Panc1 (cell line): Measurements from ENCODE around the gene DMBX1. TPM values are rescaled to one million over a fixed set of nuclear protein-coding genes. Genes with fewer than 3 reads are reported as not detected.

Experiments used
- ATAC-seq: fragments of 200-7000 bp; cut with Tn5 transposase; 2 replicates; pipeline ENCODE4 v1.9.1; 2020; ENCODE audit warnings: mild to moderate bottlenecking, moderate library complexity
- BruUV-seq: library from RNA; stranded (reverse); fragments of 400-500 nt; replicated peaks from 2 replicates; lab custom pipeline; 2021; lab: Mats Ljungman, UMichigan
- CTCF ChIA-PET: fragments of 300-600 bp; sonication (Branson Sonifier 250); formaldehyde crosslinking; loops from one replicate; lab custom pipeline; 2022; ENCODE audit warnings: antibody characterized with exemption; lab: Charles Lee
- POLR2A ChIA-PET: fragments of 300-600 bp; sonication (Branson Sonifier 250); formaldehyde crosslinking; loops from one replicate; lab custom pipeline; 2022; ENCODE audit warnings: antibody characterized with exemption; lab: Charles Lee
- DNase-seq: peaks from one replicate; pipeline ENCODE4 v3.0.0-alpha.2; 2010; ENCODE audit warnings: low read depth, low spot score
- H3K27ac ChIP-seq: 2 replicates; pipeline ENCODE4 v1.5.1; 2011; ENCODE audit warnings: mild to moderate bottlenecking, low read length, inconsistent platforms
- H3K27me3 ChIP-seq: fragments of 200-500 bp; sonication (Bioruptor generic); 2 replicates; pipeline ENCODE4 v1.6.0; 2014; ENCODE audit warnings: low read length, inconsistent platforms; ENCODE audit not compliant: control insufficient read depth, insufficient read depth
- H3K36me3 ChIP-seq: fragments of 200-500 bp; sonication (Bioruptor generic); 2 replicates; pipeline ENCODE4 v1.5.1; 2014; ENCODE audit warnings: inconsistent platforms, mild to moderate bottlenecking, low read length, moderate library complexity; ENCODE audit not compliant: control insufficient read depth, insufficient read depth
- H3K4me1 ChIP-seq: 2 replicates; pipeline ENCODE4 v1.5.1; 2011; ENCODE audit warnings: inconsistent platforms, mild to moderate bottlenecking, low read length, moderate library complexity; ENCODE audit not compliant: control insufficient read depth, insufficient read depth
- H3K4me3 ChIP-seq, 2 experiments: 2 replicates each; pipeline ENCODE4 v1.5.1; 2011 to 2012; ENCODE audit warnings: low read depth in 2 of 2, low read length in 2 of 2, mild to moderate bottlenecking in 2 of 2, inconsistent platforms in 1 of 2, moderate library complexity in 1 of 2
- H3K9me3 ChIP-seq: fragments of 200-500 bp; sonication (Bioruptor generic); 2 replicates; pipeline ENCODE4 v1.5.1; 2014; ENCODE audit warnings: low read depth, mild to moderate bottlenecking, inconsistent platforms, low read length, moderate library complexity; ENCODE audit not compliant: control insufficient read depth, insufficient read depth
- CTCF ChIP-seq: fragments of 450-650 bp; IDR thresholded peaks from 2 replicates; pipeline ENCODE4 v1.5.1; 2017; ENCODE audit warnings: mild to moderate bottlenecking
- POLR2AphosphoS5 ChIP-seq: IDR thresholded peaks from 2 replicates; pipeline ENCODE4 v1.6.1; 2012; ENCODE audit warnings: mild to moderate bottlenecking, low read depth, low read length, moderate library complexity
- REST ChIP-seq, 2 experiments: IDR thresholded peaks; 2 replicates each; pipeline ENCODE4 v1.6.1; 2011 to 2012; ENCODE audit warnings: low read depth in 2 of 2, control low read depth in 1 of 2, low read length in 1 of 2, mild to moderate bottlenecking in 1 of 2, moderate library complexity in 1 of 2; ENCODE audit not compliant: insufficient read depth in 1 of 2
- SIN3A ChIP-seq: IDR thresholded peaks from 2 replicates; pipeline ENCODE4 v1.6.1; 2012; ENCODE audit warnings: low read depth, mild to moderate bottlenecking, low read length, moderate library complexity, borderline replicate concordance; ENCODE audit not compliant: insufficient read depth
- TCF7L2 ChIP-seq: IDR thresholded peaks from 2 replicates; pipeline ENCODE4 v1.6.1; 2011; ENCODE audit warnings: mild to moderate bottlenecking, low read depth, low read length, inconsistent platforms
- in situ Hi-C: cut with HindIII; loops from 2 replicates; pipeline ENCODE4 v1.10.0; 2016; ENCODE audit warnings: low sequenced_read_pairs, low pct_unique_long_range_greater_than_20kb
- intact Hi-C: fragments of 100-400 bp; cut with micrococcal nuclease; formaldehyde crosslinking; loops from one replicate; pipeline ENCODE4 v1.10.0; 2022; ENCODE audit not compliant: unreplicated experiment
- total RNA-seq: library from RNA; stranded (reverse); gene quantifications from one replicate; pipeline ENCODE4 v1.2.1, GENCODE V29; 2021; ENCODE audit not compliant: unreplicated experiment

DMBX1 gene
- total RNA-seq, 1 experiment from 2014 or later: 0.05 TPM

- no peak overlapping the region for H3K27ac ChIP-seq
- intact Hi-C loops (no loop called here), in situ Hi-C loops (no loop called here)
- TF ChIP-seq CTCF (no peak), TCF7L2 (no peak), REST (IDR thresholded peaks at IDR 0.05; ENCODE audit: insufficient read depth in 1 of 2, low read depth in 2 of 2, low read length in 1 of 2) (no peak), POLR2AphosphoS5 (no peak)
- no peaks in the 10 kb centered on the region for H3K27me3 ChIP-seq
- no peak for ATAC-seq
- no TSS peak for BruUV-seq
- CTCF ChIA-PET: no interaction called here
- H3K9me3 ChIP-seq: no peaks in the 10 kb centered on the region
- no peaks in the 10 kb centered on the region for H3K36me3 ChIP-seq
- no peak for DNase-seq
- H3K4me1 ChIP-seq: peaks cover 4% of the 10 kb centered on the region
- no peak overlapping the region for H3K4me3 ChIP-seq
- POLR2A ChIA-PET: interaction anchor here (0.6 kb wide), 1 partner anchor 20 kb away, joined by 3 read pairs; no protein-coding TSS in a partner anchor
These were observed 28.4 kb downstream of the DMBX1 start for GRCh38 chr1:46517932-46518498.

GRCh38 chr1:46519209-46519608 is 29.6 kb downstream of the DMBX1 start:
- Histone ChIP-seq H3K27ac (no peak overlapping the region), H3K4me3 (no peak overlapping the region), H3K4me1 (peaks cover 4% of the 10 kb centered on the region), H3K27me3 (no peaks in the 10 kb centered on the region), H3K9me3 (no peaks in the 10 kb centered on the region), H3K36me3 (no peaks in the 10 kb centered on the region)
- POLR2A ChIA-PET: no interaction called here
- intact Hi-C loops (no loop called here), in situ Hi-C loops (no loop called here)
- CTCF ChIA-PET: interaction anchor here (0.6 kb wide), 1 partner anchor 115 kb away, joined by 3 read pairs; no protein-coding TSS in a partner anchor
- TF ChIP-seq REST (IDR thresholded peaks at IDR 0.05; ENCODE audit: insufficient read depth in 1 of 2, low read depth in 2 of 2, low read length in 1 of 2) (no peak), CTCF (no peak), TCF7L2 (no peak), SIN3A (no peak), POLR2AphosphoS5 (no peak)
- no TSS peak for BruUV-seq
- DNase-seq (no peak), ATAC-seq (no peak)
